Measurements from ENCODE around the gene MAMLD1.

The MAMLD1 gene

GRCh38 chrX:150465326-150465725, 102.2 kb downstream of the MAMLD1 start:
- no peak for DNase-seq

GRCh38 chrX:150465881-150466775, 103.0 kb downstream of the MAMLD1 start:
- no peak for DNase-seq

GRCh38 chrX:150472306-150472705, 109.2 kb downstream of the MAMLD1 start:
- DNase-seq, result no peak

- no peak for DNase-seq
Observed at GRCh38 chrX:150473371-150473770, 110.3 kb downstream of the MAMLD1 start.

GRCh38 chrX:150475461-150475860, 112.3 kb downstream of the MAMLD1 start:
- no peak for DNase-seq

- DNase-seq, result no peak
Observed at GRCh38 chrX:150476164-150476699, 113.1 kb downstream of the MAMLD1 start.

- DNase-seq, result no peak
Observed at GRCh38 chrX:150477371-150477770, 114.3 kb downstream of the MAMLD1 start.

- no peak for DNase-seq
Observed at GRCh38 chrX:150478496-150479492, 115.7 kb downstream of the MAMLD1 start.

GRCh38 chrX:150482537-150483206, 119.6 kb downstream of the MAMLD1 start:
- DNase-seq, result no peak

GRCh38 chrX:150483356-150483985, 120.4 kb downstream of the MAMLD1 start:
- no peak for DNase-seq

GRCh38 chrX:150486011-150486410, 122.9 kb downstream of the MAMLD1 start:
- no peak for DNase-seq

- DNase-seq, result no peak
Observed at GRCh38 chrX:150487369-150488094, 124.4 kb downstream of the MAMLD1 start.

GRCh38 chrX:150489359-150490015, 126.4 kb downstream of the MAMLD1 start:
- no peak for DNase-seq

GRCh38 chrX:150495496-150495895, 132.4 kb downstream of the MAMLD1 start:
- no peak for DNase-seq

GRCh38 chrX:150499240-150499639, 136.1 kb downstream of the MAMLD1 start:
- DNase-seq, result no peak

- no peak for DNase-seq
Observed at GRCh38 chrX:150502091-150502490, 139.0 kb downstream of the MAMLD1 start.

GRCh38 chrX:150502979-150503897, 140.1 kb downstream of the MAMLD1 start:
- DNase-seq, result no peak

- DNase-seq, result no peak
Observed at GRCh38 chrX:150503898-150504219, 140.7 kb downstream of the MAMLD1 start.

- no peak for DNase-seq
Observed at GRCh38 chrX:150504397-150505182, 141.5 kb downstream of the MAMLD1 start.

Measured in NCI-H510A treated with DMSO at 0.1 percent for 48 hours (cell line).